Uterus (tissue), 4 donors: ENCODE results near the gene SOX10. TPM values are rescaled to one million over a fixed set of nuclear protein-coding genes. Genes with fewer than 3 reads are reported as not detected.

Source experiments
- DNase-seq, 2 donors: peaks; one replicate each; pipeline ENCODE4 v3.0.0-alpha.2; 2019 to 2020
- H3K27ac ChIP-seq, 2 donors: fragments of 200-600 bp; sonication (generic); 1 replicate in 1 of 2; 2 replicates in 1 of 2; pipeline ENCODE4 v1.5.1; 2016 to 2018
- H3K27me3 ChIP-seq, 2 donors: fragments of 200-600 bp; sonication (generic); one replicate each; pipeline ENCODE4 v1.5.1; 2018 to 2019; ENCODE audit warnings: control low read depth in 1 of 2
- H3K36me3 ChIP-seq, 2 donors: fragments of 200-600 bp; sonication (generic); one replicate each; pipeline ENCODE4 v1.5.1; 2019; ENCODE audit warnings: control low read depth in 1 of 2
- H3K4me1 ChIP-seq, 2 donors: fragments of 200-600 bp; sonication (generic); one replicate each; pipeline ENCODE4 v1.5.1; 2018 to 2019; ENCODE audit warnings: control low read depth in 1 of 2
- H3K4me3 ChIP-seq, 2 donors: fragments of 200-600 bp; sonication (generic); 1 replicate in 1 of 2; 2 replicates in 1 of 2; pipeline ENCODE4 v1.5.1; 2018 to 2019; ENCODE audit warnings: mild to moderate bottlenecking in 1 of 2
- H3K9me3 ChIP-seq, 2 donors: fragments of 200-600 bp; sonication (generic); one replicate each; pipeline ENCODE4 v1.5.1; 2019; ENCODE audit warnings: control low read depth in 1 of 2
- CTCF ChIP-seq, 4 experiments: fragments of 200-600 bp in 2 of 4; fragments of 450-650 bp in 2 of 4; sonication (generic) in 2 of 4; IDR thresholded peaks; one replicate each; pipeline ENCODE4 v1.5.1; 2016 to 2019; ENCODE audit warnings: antibody characterized with exemption in 4 of 4, mild to moderate bottlenecking in 2 of 4, moderate library complexity in 1 of 4
- POLR2A ChIP-seq, 2 donors: fragments of 450-650 bp; IDR thresholded peaks; one replicate each; pipeline ENCODE4 v1.6.1; 2016; ENCODE audit warnings: antibody characterized with exemption in 2 of 2, mild to moderate bottlenecking in 1 of 2, moderate library complexity in 1 of 2
- intact Hi-C: fragments of 100-400 bp; cut with DNase I; formaldehyde crosslinking; loops from one replicate; pipeline ENCODE4 v1.15.1; 2023; ENCODE audit warnings: low total_unique reads
- total RNA-seq, 4 donors: library from RNA; depleted of rRNA in 3 of 4; stranded (reverse); fragments of >200 nt in 3 of 4; gene quantifications; one replicate each; pipeline versions ENCODE4 v1.1.0 to v1.2.4, GENCODE V29; 2014 to 2023
- donor health status: DM: yes; HTN: yes; CAD: no.

SOX10 gene
- total RNA-seq, 4 donors from 2014 or later, result 2.3 to 3.8 TPM; not detected in 2

GRCh38 chr22:37930270-37930951 is 53.9 kb downstream of the SOX10 start:
- H3K27ac ChIP-seq, result peak overlapping the region; percentile 46 to 57
- intact Hi-C loops, result loop anchor here (5.0 kb wide), 1 partner anchor 33 kb away; no protein-coding TSS in a partner anchor

GRCh38 chr22:37929390-37929789 is 55.0 kb downstream of the SOX10 start:
- no peak for TF ChIP-seq CTCF (IDR thresholded peaks at IDR 0.05)
- no peak for TF ChIP-seq POLR2A (IDR thresholded peaks at IDR 0.05)
- intact Hi-C loops, result no loop called here
- H3K36me3 ChIP-seq, result no peaks in the 10 kb centered on the region

More at GRCh38 chr22:37930270-37930951, 53.9 kb downstream of the SOX10 start:
- Histone ChIP-seq H3K27me3 (no peaks in the 10 kb centered on the region), H3K9me3 (no peaks in the 10 kb centered on the region), H3K36me3 (no peaks in the 10 kb centered on the region), H3K4me3 (no peak overlapping the region), H3K4me1 (peaks cover 0 to 11% of the 10 kb centered on the region in 2 donors)
- no peak for DNase-seq
- TF ChIP-seq CTCF (IDR thresholded peaks at IDR 0.05) (peak; percentile 30 to 50 (median 39)), POLR2A (IDR thresholded peaks at IDR 0.05) (no peak)

GRCh38 chr22:37927637-37927936 is 56.8 kb downstream of the SOX10 start:
- no peaks in the 10 kb centered on the region for H3K27me3 ChIP-seq
- no peak for TF ChIP-seq POLR2A (IDR thresholded peaks at IDR 0.05)
- H3K4me1 ChIP-seq, result no peaks in the 10 kb centered on the region
- H3K27ac ChIP-seq, result no peak overlapping the region
- H3K36me3 ChIP-seq, result no peaks in the 10 kb centered on the region
- DNase-seq, result no peak
- no peak overlapping the region for H3K4me3 ChIP-seq
- no peaks in the 10 kb centered on the region for H3K9me3 ChIP-seq
- intact Hi-C loops, result no loop called here

More at GRCh38 chr22:37929390-37929789, 55.0 kb downstream of the SOX10 start:
- Histone ChIP-seq H3K4me1 (peaks cover 0 to 11% of the 10 kb centered on the region in 2 donors), H3K27ac (peak overlapping the region; percentile 46 to 57), H3K4me3 (no peak overlapping the region), H3K27me3 (no peaks in the 10 kb centered on the region), H3K9me3 (no peaks in the 10 kb centered on the region)
- no peak for DNase-seq

GRCh38 chr22:37926771-37927636 is 57.4 kb downstream of the SOX10 start:
- no peaks in the 10 kb centered on the region for H3K36me3 ChIP-seq
- DNase-seq, result no peak
- TF ChIP-seq CTCF (IDR thresholded peaks at IDR 0.05) (no peak), POLR2A (IDR thresholded peaks at IDR 0.05) (no peak)
- no peak overlapping the region for H3K27ac ChIP-seq
- H3K9me3 ChIP-seq, result no peaks in the 10 kb centered on the region
- H3K4me1 ChIP-seq, result no peaks in the 10 kb centered on the region
- no peak overlapping the region for H3K4me3 ChIP-seq
- H3K27me3 ChIP-seq, result no peaks in the 10 kb centered on the region
- intact Hi-C loops, result no loop called here

- H3K27me3 ChIP-seq, result no peaks in the 10 kb centered on the region
- no peak overlapping the region for H3K4me3 ChIP-seq
- intact Hi-C loops, result no loop called here
- H3K9me3 ChIP-seq, result no peaks in the 10 kb centered on the region
- H3K36me3 ChIP-seq, result no peaks in the 10 kb centered on the region
- no peak for DNase-seq
- TF ChIP-seq CTCF (IDR thresholded peaks at IDR 0.05) (no peak), POLR2A (IDR thresholded peaks at IDR 0.05) (no peak)
- no peak overlapping the region for H3K27ac ChIP-seq
- no peaks in the 10 kb centered on the region for H3K4me1 ChIP-seq
Measured at GRCh38 chr22:37926358-37926757, 58.0 kb downstream of the SOX10 start.
